ENCODE results near the gene FAM20A. TPM values are rescaled to one million over a fixed set of nuclear protein-coding genes. Genes with fewer than 3 reads are reported as not detected.

Gene FAM20A
- total and polyA plus RNA-seq, 2 of the 8 experiments (the other 6 are each of a cell fraction or from before 2014, with no cell fraction given), result 3.6 to 11.9 TPM

DNA sequence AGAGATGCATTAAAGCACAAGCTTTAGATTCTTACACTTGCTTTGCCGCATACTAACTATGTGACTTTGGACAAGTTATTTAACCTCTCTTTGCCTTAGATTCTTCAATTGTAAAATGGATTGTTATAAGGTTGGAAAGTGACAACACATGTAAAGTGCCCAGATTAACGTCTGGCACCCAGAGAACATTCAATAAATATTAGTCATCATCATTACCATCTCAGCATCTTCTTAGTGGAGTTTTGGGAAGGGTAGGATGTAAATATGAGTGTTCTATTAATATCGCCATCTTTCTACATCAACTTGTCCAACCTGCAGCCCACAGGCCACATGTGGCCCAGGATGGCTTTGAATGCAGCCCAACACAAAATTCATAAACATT lies 27.4 kb upstream of the FAM20A start:
- no peaks in the 10 kb centered on the region for H3K27me3 ChIP-seq (replicated peaks in 1 of 4; ENCODE audit: control insufficient read depth in 3 of 4, extremely low read depth in 1 of 4, insufficient read depth in 3 of 4, low read length in 3 of 4)
- H4K20me1 ChIP-seq (replicated peaks in 1 of 2; ENCODE audit: control insufficient read depth in 1 of 2, insufficient read depth in 2 of 2, low read length in 2 of 2), result no peaks in the 10 kb centered on the region
- H3K9ac ChIP-seq (replicated peaks in 1 of 4; ENCODE audit: extremely low read depth in 1 of 4, low read depth in 3 of 4, low read length in 3 of 4), result no peak overlapping the region
- no peak overlapping the region for H2BK120ac ChIP-seq (replicated peaks; ENCODE audit: low read depth, low read length)
- no peak overlapping the region for H3K4me3 ChIP-seq (ENCODE audit: extremely low read depth in 1 of 4, insufficient read depth in 2 of 4, low read depth in 3 of 4, low read length in 4 of 4)
- no peak overlapping the region for H2BK15ac ChIP-seq (ENCODE audit: low read length)
- no peak overlapping the region for H2AK5ac ChIP-seq (ENCODE audit: low read depth, low read length)
- no peak overlapping the region for H3K4ac ChIP-seq (replicated peaks; ENCODE audit: insufficient read length, low read depth, low read length)
- no peaks in the 10 kb centered on the region; the same call in 1 of the 2 replicates for H3K23me2 ChIP-seq (ENCODE audit: low read depth, low read length)
- POLR2A ChIA-PET (ENCODE audit: partially characterized antibody), result interaction anchor here (0.6 to 1.3 kb wide), 2 partner anchors 105 to 108 kb away, joined by 3 to 4 read pairs; no protein-coding TSS in a partner anchor
- 91% methylated on average over 3 of the region's 3 CpGs; no CpG with 5 or more reads in 1 of the 2 experiments for WGBS, 2 experiments (ENCODE audit: extremely low coverage in 1 of 2, insufficient coverage in 1 of 2, insufficient read length in 1 of 2, insufficient replicate concordance in 2 of 2, low coverage in 1 of 2, low lambda C conversion rate in 2 of 2, missing lambda C conversion rate in 1 of 2)
- H3K79me1 ChIP-seq (ENCODE audit: low read depth, low read length), result no peaks in the 10 kb centered on the region
- H2BK5ac ChIP-seq (ENCODE audit: low read depth, low read length), result no peak overlapping the region
- H3K9me3 ChIP-seq (ENCODE audit: insufficient read depth in 2 of 2, low read depth in 1 of 2, low read length in 1 of 2), result no peaks in the 10 kb centered on the region
- H4K8ac ChIP-seq (ENCODE audit: extremely low read depth, insufficient read depth, low read length), result no peak overlapping the region
- CTCF ChIA-PET (ENCODE audit: partially characterized antibody), result interaction anchor here (0.6 to 1.6 kb wide), 3 partner anchors 15 to 355 kb away, joined by 3 to 8 read pairs (median 3); no protein-coding TSS in a partner anchor
- FAIRE-seq, result no peak
- H3K23ac ChIP-seq (ENCODE audit: insufficient read length), result no peak overlapping the region
- no peaks in the 10 kb centered on the region for H3K79me2 ChIP-seq (ENCODE audit: control insufficient read depth in 1 of 2, insufficient read depth in 2 of 2, low read length in 2 of 2)
- no peak overlapping the region for H3K4me2 ChIP-seq (ENCODE audit: insufficient read depth in 1 of 2, low read depth in 2 of 2, low read length in 2 of 2)
- no peak for TF ChIP-seq NRF1 (IDR thresholded peaks at IDR 0.05; ENCODE audit: low read depth, low read length)
- no peak overlapping the region for H2BK20ac ChIP-seq (ENCODE audit: low read length)
- peaks cover 0 to 3% (median 0%) of the 10 kb centered on the region in 4 experiments; a peak in 2 of 7 replicates for H3K4me1 ChIP-seq (replicated peaks in 1 of 4; ENCODE audit: control insufficient read depth in 3 of 4, insufficient read depth in 4 of 4, low read length in 3 of 4)
- DNase-seq (ENCODE audit: low read depth in 1 of 2, low spot score in 2 of 2), result no peak
- H2AFZ ChIP-seq (ENCODE audit: low read length), result 0 out of 2 replicates have a peak overlapping the region, but pooled peaks have one; percentile 95
- H2BK12ac ChIP-seq (ENCODE audit: low read depth, low read length), result no peak overlapping the region
- no peak overlapping the region for H3K56ac ChIP-seq (replicated peaks; ENCODE audit: insufficient read length, low read depth, low read length)
- H4K5ac ChIP-seq (ENCODE audit: insufficient read length, low read depth, low read length), result no peak overlapping the region
- H3K27ac ChIP-seq (ENCODE audit: low read depth, low read length), result no peak overlapping the region
- H3K18ac ChIP-seq (ENCODE audit: extremely low read depth, low read length), result no peak overlapping the region
- no peaks in the 10 kb centered on the region for H3K36me3 ChIP-seq (ENCODE audit: control insufficient read depth in 2 of 4, insufficient read depth in 4 of 4, low read length in 3 of 4)
- no peak overlapping the region for H4K91ac ChIP-seq (replicated peaks; ENCODE audit: insufficient read length, low read length)
- H3K14ac ChIP-seq (ENCODE audit: insufficient read length), result no peak overlapping the region
